ENCODE measurements around the gene ERN2.

GRCh38 chr16:23679274-23679985 lies 33.6 kb downstream of the ERN2 start:
- TF ChIP-seq CTCF (IDR thresholded peaks at IDR 0.05) (no peak), POLR2A (IDR thresholded peaks at IDR 0.05) (no peak)

Data from vagina (tissue), 2 donors.